Activated T-helper 1 cell treated with Interleukin-2 at 50 U/mL for 16 hours (primary cell): Measurements from ENCODE around the gene ZNF366.

Source experiments
- DNase-seq: peaks from one replicate; pipeline ENCODE4 v3.0.0-alpha.2; 2020; ENCODE audit warnings: low read depth

ZNF366 gene, protein sequence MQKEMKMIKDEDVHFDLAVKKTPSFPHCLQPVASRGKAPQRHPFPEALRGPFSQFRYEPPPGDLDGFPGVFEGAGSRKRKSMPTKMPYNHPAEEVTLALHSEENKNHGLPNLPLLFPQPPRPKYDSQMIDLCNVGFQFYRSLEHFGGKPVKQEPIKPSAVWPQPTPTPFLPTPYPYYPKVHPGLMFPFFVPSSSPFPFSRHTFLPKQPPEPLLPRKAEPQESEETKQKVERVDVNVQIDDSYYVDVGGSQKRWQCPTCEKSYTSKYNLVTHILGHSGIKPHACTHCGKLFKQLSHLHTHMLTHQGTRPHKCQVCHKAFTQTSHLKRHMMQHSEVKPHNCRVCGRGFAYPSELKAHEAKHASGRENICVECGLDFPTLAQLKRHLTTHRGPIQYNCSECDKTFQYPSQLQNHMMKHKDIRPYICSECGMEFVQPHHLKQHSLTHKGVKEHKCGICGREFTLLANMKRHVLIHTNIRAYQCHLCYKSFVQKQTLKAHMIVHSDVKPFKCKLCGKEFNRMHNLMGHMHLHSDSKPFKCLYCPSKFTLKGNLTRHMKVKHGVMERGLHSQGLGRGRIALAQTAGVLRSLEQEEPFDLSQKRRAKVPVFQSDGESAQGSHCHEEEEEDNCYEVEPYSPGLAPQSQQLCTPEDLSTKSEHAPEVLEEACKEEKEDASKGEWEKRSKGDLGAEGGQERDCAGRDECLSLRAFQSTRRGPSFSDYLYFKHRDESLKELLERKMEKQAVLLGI

DNA sequence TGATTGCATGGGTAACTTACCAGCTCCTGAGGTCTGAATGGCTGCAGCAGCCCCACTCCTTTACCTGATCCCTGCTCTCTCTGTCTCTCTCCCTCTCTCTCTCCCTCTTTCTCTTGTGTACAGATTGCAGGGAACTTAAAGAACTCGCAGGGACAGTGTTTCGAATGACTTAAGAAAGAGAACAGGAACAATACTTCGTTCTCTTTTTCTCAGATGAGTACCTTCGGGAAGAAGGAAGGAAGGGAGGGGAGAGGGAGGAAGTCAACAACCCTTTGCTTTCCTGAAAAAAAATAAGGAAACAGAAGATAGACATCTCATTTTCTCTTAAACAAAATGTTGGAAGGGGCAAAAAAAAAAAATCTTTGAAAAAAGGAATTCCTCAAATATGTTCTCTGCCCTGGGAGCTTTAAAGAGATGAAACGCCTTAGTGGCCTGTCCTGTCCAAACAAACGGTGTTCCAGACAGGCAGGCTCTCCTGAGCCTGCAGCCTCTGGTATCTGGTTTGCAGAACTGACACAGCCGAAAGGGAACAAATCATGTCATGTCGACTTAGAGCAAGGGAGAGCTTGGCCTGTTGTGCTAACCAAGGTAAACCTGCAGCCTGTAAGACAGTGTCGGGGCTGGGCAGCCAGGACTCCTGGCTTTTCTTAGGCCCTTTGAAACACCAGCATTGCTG, at the start of gene ZNF366:
TSS of gene ZNF366 (minus strand) at position 180 of the 676 bp plus-strand sequence. CDS start 45,914 bp downstream, outside the sequence.
- DNase-seq: no peak

DNA sequence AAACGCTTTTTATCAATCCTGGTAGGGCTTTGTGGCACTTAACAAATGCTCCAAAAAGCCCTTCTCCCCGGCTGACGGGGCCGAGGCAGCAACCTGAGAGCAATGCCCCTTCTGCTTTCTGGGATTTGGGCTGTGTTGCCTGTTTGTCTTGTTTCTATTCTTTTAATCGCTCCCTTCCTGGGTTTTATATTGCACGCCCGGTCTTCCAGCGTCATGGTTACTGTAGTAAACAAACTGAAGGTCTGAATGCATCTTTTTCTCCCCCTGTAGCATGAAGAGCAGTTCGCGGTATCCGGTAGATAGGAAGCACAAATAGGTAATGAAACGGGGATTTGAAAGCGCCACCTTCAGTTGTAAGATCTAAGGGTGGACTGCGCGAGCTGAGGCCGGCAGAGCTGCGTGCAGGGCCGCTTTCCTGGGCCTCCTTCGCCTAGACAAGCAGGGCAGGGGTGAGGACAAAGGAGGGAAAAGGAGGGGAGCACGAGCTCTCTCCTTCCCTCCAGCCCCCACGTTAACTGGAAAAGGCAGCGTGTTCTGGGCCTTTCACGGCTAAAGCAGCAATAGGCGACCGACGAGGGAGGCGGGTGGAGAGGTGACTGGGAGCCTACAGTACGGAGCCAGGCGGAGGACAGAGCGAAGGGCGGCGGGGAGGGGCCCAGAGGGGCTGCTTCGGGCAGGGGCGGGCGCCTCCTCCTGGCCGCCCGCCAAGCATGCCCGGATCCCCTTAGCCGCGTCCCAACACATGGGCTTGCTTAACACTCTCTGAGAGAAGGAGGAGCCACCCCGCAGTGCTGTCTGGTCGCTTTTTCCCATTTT, 49.3 kb upstream of the ZNF366 start:
- no peak for DNase-seq

DNA sequence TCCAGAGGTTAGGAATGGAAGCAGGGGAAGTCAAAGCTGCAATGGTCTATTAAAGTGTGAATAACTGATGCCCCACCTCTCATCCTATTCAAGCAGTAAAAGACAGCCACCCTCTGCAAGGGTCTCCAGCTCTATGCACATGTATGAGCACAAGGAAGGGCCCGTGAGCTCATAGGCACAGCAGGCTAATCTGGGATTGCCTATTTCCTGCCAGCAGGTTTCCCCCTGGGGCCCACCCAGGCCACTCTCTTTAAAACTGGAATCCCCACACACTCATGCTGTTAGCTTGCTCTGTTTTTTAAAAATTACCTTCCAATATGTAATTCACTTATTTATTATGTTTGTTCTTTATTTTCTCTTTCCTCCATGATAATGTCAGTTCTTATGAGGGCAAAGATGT, 48.7 kb upstream of the ZNF366 start:
- DNase-seq: no peak

DNA sequence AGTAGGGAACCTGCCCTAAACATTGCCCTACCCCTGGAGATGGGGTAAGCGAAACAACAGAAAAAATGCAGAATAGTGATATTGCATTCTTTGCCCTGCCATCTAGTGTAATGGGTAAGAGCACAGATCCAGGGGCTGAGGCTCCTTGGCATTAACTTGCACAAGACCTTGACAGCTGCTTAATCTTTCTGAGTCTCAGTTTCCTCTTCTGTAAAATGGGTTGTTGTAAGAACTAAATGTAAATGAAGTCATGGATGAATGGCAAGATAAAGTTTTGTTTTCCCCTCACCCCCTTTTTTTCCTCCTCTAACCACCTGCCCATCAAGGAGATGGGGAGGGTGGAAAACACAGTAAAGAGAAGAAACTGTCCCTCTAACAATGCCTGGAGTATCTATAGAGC, 47.7 kb upstream of the ZNF366 start:
- DNase-seq: no peak

DNA sequence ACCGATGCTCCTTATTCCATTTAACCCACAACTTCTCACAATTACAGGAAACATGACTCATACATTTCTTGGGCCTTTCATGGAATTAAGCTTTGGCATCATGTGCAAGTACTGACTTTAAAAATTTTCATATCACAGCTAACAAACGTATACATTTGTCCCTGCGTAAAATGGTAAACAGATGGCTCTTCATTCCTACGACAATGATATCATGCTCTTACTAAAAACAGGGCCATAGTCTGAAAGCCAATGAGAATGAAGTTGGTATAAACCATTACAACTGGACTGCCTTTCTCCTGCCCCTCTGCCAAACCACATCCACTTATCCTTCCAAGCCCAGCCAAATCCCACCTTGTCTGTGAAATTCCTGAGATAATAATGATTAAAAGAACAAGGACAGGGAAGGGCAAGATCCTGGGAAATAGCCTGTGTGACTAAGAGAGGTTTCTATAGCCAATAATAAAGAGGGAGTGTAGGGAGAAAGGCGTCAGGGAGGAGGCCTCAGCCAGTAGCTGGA, 44.9 kb upstream of the ZNF366 start:
- DNase-seq: no peak

DNA sequence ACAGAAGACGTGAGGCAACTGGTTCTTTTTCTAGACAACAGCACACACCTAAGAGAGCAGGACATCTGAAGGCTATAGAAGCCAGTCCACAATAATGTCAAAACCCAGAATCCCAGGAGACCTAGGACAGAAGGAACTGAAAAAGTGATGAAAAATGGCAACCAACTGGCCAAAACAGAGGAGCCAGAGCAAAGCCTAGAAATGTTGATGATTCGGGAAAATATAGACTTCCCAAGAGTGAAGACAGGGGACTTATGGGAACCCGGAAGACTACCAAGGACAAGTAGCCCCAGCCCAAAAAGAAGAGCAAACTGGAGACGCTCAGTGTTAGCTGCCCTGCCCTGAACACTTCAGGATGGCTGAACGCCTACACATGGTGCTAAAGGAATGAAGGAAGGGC, 43.4 kb upstream of the ZNF366 start:
- DNase-seq: no peak

DNA sequence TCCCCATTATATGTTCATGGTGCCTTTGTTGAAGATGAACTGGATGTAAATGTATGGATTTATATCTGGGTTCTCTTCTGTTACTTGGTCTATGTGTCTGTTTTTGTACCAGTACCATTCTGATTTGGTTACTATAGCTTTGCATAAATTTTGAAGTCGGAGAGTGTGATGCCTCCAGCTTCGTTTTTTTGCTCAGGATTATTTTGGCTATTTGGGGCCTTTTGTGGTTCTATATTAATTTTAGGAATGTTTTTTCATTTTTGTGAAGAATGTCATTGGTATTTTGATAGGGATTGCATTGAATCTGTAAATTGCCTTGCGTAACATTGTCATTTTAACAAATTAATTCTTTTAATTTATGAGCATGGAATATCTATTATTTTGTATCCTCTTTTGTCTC, 36.6 kb upstream of the ZNF366 start:
- no peak for DNase-seq

DNA sequence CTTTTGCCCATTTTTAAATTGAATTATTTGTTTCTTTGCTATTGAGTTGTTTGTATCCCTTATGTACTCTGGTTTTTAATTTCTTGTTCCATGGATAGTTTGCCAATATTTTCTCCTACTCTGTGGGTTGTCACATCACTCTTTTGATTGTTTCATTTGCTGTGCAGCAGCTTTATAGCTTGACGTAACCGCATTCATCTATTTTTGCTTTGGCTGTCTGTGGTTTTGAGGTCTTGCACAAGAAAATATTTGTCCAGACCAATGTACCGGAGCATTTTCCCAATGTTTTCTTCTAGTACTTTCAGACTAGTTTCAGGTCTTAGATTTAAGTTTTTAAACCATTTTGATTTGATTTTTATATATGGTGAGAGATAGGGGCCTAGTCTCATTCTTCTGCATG, 36.2 kb upstream of the ZNF366 start:
- no peak for DNase-seq

DNA sequence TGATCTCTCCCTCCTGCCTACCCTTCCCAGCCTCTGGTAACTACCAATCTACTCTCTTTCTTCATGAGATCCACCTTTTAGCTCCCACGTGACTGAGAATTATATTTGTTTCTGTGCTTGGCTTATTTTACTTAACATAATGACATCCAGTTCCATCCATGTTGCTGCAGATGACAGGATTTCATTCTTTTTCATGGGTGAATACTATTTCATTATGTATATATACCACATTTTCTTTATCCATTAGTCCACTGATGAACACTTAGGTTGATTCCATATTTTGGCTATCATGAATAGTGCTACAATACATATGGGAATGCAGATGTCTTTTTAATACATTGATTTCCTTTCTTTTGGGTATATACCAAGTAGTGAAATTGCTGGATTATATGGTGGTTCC, 35.5 kb upstream of the ZNF366 start:
- DNase-seq: no peak

DNA sequence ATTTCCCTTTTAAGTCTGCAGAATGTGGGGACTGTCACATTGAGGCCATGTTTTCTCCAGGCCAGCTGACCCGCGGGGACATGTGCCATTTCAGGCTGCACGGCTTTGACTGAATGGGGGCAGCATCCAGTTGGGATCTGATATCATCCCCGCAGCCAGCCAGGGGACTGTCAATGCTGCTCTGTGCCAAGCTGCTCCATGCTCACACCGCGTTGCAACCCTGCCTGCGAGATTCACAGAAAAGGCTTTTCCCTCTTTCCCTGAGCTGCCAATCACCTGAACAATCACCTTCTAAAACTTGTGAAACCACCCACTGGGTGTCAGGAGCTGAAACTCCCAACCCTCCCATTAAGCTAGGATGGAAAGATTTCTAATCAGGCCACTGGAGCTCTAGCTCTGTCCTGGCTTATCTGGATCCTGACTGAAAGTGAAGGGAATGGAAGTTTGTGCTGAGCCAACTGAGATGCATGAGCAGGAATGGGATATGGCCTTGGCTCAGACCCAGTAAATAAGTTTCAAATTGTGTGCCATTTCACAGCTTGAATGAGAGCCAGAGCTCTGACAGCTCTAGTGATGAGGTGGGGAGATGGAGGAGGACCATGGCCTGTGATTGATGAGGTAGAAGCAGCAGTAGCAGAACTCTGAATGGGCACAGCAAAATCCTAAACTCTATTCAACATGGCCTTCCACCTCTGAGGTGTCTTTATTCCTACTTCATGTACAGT, 34.5 kb upstream of the ZNF366 start:
- no peak for DNase-seq

DNA sequence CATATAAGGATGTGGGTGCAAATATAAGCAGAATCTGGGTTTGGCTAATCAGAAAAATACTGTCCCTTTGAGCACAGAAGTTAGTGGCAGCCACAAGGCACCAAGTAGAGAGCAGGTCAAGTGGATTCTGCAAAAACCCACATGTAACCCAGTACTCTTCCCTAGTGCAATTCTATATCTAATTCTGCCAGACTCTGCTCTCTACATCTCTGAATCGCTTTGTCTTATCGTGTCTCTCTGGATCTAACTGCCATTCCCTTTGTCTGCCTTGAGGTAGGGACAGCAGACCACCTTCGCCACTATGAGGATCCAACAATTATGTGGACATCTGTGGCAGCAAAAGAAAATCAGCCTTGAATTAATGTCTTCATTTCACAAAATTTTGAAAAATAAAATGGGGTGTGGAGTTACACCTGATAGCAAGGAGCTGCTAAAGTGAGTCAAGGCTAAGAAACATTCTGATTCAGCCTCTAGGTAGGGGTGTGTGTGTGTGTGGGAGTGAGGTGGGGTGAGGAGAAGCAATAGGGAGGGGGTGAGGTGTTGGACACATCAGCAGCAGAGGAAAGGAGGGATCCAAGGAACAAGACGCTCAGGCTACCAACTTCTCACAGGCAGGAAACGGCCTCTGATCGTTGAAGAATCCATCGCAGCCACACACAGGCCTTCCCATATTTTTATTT, 33.7 kb upstream of the ZNF366 start:
- DNase-seq: no peak

DNA sequence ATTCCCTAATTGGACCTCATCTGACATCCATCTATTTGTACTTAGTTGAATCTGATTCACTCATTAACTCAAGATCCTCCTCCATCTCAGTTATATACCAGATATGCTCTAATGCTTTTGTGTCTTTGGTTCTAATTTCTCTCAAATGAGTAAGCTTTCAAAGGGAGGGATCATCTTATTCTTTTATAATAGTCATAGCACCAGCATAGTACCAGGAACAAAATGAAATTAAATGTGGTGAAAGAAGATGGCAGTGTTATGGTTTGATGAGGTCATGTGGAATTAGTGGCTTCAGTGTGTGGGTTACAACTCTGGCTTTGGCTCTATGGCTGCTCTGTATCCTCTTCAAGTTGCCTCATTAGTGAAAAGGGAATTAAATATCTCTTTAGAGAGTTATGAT, 32.5 kb upstream of the ZNF366 start:
- no peak for DNase-seq

DNA sequence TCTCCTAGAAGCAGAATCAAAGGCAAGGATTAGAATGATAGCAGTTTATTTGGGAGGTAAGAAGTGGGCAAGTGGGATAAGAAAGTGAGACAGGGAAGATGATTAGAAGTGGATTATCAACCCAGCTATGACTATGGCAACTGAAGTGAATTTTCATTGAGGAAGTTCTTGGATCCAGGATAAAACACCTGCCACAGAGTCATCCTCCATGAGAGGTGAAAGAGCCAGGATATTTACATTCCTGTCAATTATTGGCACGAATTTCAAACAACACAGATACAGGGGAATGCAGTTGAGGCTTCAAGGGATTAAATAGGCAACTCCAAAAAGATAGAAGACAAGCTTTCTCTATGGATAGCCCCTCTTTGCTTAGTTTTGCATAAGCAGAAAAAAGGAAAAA, 31.8 kb upstream of the ZNF366 start:
- no peak for DNase-seq

DNA sequence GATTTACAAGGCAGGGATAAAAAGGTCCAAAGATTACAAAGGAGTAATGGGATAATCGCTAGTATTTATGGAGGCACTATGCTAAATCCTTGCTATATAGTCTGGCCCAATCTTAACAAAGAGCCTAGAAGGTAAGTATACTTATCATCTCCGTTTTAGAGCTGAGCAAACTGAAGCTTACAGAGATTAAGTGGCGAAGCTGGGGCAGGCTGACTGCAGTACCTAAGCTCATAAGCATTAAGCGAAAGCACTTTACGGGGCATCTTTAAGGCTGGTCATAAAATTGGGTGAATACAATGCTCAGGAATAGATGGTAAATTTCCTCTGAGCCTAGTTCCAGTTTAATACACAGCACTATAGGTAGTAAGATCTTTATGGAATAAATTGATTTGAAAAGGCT, 30.0 kb upstream of the ZNF366 start:
- no peak for DNase-seq

DNA sequence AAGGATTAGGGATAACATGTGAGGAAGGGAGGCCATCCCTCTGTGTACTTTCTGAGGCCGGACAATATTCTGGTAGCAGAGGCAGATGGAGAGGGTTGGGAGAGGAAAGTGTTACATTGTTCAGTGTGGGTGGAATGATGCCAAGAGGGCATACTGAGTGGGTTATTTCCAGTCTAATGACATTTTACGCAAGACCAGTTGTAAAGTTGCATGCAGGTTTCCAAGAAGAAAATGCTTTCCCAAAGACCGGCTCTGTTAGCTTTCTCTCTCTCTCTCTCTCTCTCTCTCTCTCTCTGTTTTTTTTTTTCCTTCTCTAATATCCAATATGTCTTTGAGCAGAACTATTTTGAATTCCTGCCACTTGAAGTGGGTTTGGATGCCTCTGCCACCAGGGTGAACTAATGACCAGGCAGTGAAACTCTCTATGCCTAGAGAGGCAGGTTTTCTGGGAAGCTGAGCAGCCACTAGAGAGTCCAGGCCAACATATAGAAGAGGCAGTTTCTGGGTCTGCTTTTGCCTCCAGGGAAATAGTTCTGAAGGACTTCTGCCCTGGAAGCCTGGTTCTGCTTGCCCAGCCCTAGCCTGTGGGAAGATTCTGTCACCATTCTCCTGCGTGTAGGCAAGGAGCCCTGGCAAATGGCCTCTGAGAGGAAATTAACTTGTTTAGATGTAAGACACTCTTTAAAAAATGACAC, 24.4 kb upstream of the ZNF366 start:
- DNase-seq: no peak

DNA sequence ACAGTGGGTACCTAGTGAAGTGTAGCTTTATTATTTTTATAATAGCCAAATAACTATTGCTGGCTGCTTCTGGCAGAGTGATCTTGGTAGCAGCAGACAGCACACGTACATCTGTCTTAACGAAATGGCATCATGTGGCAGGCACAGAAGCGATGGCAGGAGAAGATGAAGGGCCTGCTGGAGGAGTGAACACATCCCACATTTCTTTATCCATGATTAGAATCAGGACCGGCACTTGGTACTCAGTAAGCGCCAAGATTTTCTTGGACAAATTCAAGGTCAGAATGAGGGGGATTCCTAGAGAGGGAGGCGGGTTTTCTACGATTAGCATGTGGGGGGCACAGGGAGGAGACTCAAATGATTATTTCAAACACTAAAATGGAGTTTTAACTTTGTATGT, 23.0 kb upstream of the ZNF366 start:
- DNase-seq: no peak

DNA sequence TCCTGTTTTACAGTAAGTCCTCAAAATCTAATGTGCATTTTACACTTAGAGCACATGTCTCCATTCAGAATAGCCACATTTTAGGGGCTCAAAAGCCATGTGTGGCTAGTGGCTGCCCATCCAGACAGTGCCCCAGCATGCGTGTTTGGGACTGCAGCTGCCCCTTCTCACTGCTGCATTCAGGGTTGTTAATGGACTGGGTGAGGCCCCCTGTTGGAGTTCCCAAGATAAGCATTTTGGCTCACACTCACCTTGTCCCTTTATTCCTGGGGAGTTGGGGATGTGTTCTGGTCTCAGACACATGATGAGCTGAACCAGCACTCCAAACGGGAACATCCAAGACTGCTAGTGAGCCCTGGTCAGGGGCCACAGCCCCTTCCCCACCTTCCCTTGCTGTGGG, 22.2 kb upstream of the ZNF366 start:
- DNase-seq: no peak

DNA sequence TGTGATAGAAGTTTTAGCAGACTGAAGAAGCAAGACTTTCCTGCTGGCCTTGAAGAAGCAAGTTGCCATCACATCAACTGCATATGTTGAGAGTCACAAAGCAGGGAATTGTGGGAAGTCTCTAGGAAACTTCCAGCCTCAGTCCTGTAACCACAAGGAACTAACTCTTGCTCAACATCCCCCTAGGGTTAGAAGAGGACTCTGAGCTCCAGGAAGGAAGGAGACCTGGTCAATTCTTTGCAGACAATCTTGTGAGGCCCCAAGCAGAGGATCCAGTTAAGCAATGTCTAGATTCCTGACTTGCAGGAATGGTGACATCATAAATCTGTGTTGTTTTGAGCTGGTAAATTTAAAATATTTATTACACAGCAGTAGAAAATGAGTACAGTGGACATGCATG, 18.6 kb upstream of the ZNF366 start:
- no peak for DNase-seq

DNA sequence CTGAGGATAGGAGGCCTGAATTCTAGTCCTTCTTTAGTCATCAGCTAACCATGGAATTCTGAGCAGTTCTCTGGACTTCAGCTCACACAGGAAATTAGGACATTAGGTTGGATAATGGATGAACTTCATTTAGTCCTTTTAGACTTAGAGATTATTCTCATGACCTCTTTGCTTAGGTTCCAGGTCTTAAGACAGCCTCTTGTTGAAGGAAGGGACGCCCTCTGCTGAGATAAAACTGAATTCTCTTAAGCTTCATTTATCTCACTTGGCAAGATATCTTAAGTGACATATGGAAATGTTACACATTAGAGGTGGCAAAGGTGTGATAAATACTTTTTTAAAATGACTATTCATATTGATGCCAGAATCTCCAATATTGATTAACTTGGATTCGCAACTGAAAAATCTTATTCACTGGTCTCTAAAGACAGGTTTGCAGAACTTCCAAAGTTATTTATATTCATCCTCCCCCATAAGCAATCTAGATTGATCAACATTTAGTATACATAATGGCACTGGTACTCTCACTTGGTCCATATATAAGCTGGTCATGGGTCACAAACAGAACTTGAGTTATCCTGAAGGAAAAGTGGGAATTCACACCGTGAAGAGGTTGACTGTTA, 16.9 kb upstream of the ZNF366 start:
- no peak for DNase-seq

DNA sequence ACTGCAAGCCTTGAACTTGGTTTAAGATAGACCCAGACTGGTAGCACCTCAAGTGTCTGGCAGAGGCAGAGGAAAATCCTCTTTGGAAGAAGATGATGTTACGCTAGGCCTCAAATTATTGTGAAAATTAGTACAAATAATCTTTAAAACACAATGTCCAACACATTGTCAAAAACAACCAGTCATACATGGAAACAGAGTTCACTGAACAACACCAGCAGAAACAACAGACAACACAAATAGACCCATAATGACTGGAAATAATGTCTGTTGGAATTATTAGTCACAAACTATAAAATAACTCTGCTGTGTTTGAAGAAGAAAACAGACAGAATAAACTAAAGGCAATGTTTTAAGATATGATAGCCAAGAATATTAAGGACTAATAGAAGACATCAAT, 15.4 kb upstream of the ZNF366 start:
- no peak for DNase-seq
